ENCODE results near the gene RHNO1. TPM values are rescaled to one million over a fixed set of nuclear protein-coding genes. Genes with fewer than 3 reads are reported as not detected.
A peak's percentile ranks its signal among the peaks of the same experiment; 100 is the strongest.

RHNO1 gene
- total RNA-seq, 1 donor from 2014 or later = 55.5 TPM

GRCh38 chr12:2895051-2895451 lies 18.0 kb downstream of the RHNO1 start:
- no peak overlapping the region for H3K27ac Mint-ChIP-seq (ENCODE audit: unreplicated experiment)
- no peaks in the 10 kb centered on the region for H3K27me3 Mint-ChIP-seq (ENCODE audit: low read depth)
- peaks cover 43% of the 10 kb centered on the region for H3K4me1 Mint-ChIP-seq

GRCh38 chr12:2895511-2895910 lies 18.5 kb downstream of the RHNO1 start:
- Mint-ChIP-seq H3K27me3 (ENCODE audit: low read depth) (no peaks in the 10 kb centered on the region), H3K9me3 (no peaks in the 10 kb centered on the region)

More at GRCh38 chr12:2895051-2895451, 18.0 kb downstream of the RHNO1 start:
- DNase-seq (ENCODE audit: low read depth, low spot score) = no peak
- Mint-ChIP-seq H3K36me3 (ENCODE audit: low read depth) (no peaks in the 10 kb centered on the region), H3K4me3 (peak overlapping the region; percentile 73), H3K9me3 (no peaks in the 10 kb centered on the region)
- no peak for TF ChIP-seq CTCF (conservative IDR thresholded peaks at IDR 0.05)

GRCh38 chr12:2897418-2897817 lies 20.4 kb downstream of the RHNO1 start:
- H3K27me3 Mint-ChIP-seq (ENCODE audit: low read depth) = no peaks in the 10 kb centered on the region
- DNase-seq (ENCODE audit: low read depth, low spot score) = no peak
- no peaks in the 10 kb centered on the region for H3K9me3 Mint-ChIP-seq
- H3K4me1 Mint-ChIP-seq = peaks cover 26% of the 10 kb centered on the region
- H3K4me3 Mint-ChIP-seq = no peak overlapping the region
- H3K36me3 Mint-ChIP-seq (ENCODE audit: low read depth) = no peaks in the 10 kb centered on the region
- TF ChIP-seq CTCF (conservative IDR thresholded peaks at IDR 0.05) = no peak
- no peak overlapping the region for H3K27ac Mint-ChIP-seq (ENCODE audit: unreplicated experiment)

More at GRCh38 chr12:2895511-2895910, 18.5 kb downstream of the RHNO1 start:
- no peak overlapping the region for H3K27ac Mint-ChIP-seq (ENCODE audit: unreplicated experiment)
- no peaks in the 10 kb centered on the region for H3K36me3 Mint-ChIP-seq (ENCODE audit: low read depth)
- peaks cover 41% of the 10 kb centered on the region for H3K4me1 Mint-ChIP-seq
- no peak for DNase-seq (ENCODE audit: low read depth, low spot score)
- peak overlapping the region; percentile 73 for H3K4me3 Mint-ChIP-seq
- TF ChIP-seq CTCF (conservative IDR thresholded peaks at IDR 0.05) = no peak

- Mint-ChIP-seq H3K9me3 (no peaks in the 10 kb centered on the region), H3K4me3 (no peak overlapping the region), H3K4me1 (peaks cover 13% of the 10 kb centered on the region), H3K36me3 (ENCODE audit: low read depth) (no peaks in the 10 kb centered on the region), H3K27me3 (ENCODE audit: low read depth) (no peaks in the 10 kb centered on the region), H3K27ac (ENCODE audit: unreplicated experiment) (no peak overlapping the region)
- no peak for DNase-seq (ENCODE audit: low read depth, low spot score)
- TF ChIP-seq CTCF (conservative IDR thresholded peaks at IDR 0.05) = no peak
These were observed 23.6 kb downstream of the RHNO1 start for GRCh38 chr12:2900642-2901041.

GRCh38 chr12:2902272-2902880 lies 25.4 kb downstream of the RHNO1 start:
- no peak for DNase-seq (ENCODE audit: low read depth, low spot score)
- no peaks in the 10 kb centered on the region for H3K9me3 Mint-ChIP-seq
- H3K27me3 Mint-ChIP-seq (ENCODE audit: low read depth) = no peaks in the 10 kb centered on the region
- H3K36me3 Mint-ChIP-seq (ENCODE audit: low read depth) = no peaks in the 10 kb centered on the region
- no peak for TF ChIP-seq CTCF (conservative IDR thresholded peaks at IDR 0.05)
- no peak overlapping the region for H3K4me3 Mint-ChIP-seq
- H3K4me1 Mint-ChIP-seq = peaks cover 7% of the 10 kb centered on the region
- no peak overlapping the region for H3K27ac Mint-ChIP-seq (ENCODE audit: unreplicated experiment)
